Cardiac muscle cell (in vitro differentiated cells and primary cell): ENCODE results near the gene C2CD3. TPM values are rescaled to one million over a fixed set of nuclear protein-coding genes. Genes with fewer than 3 reads are reported as not detected.

Source experiments
- DNase-seq, 2 donors: peaks; one replicate each; pipeline versions ENCODE4 v3.0.0 to v3.0.0-alpha.2; 2010 to 2017; ENCODE audit warnings: low read depth in 1 of 2, low spot score in 1 of 2
- H3K27ac ChIP-seq: fragments of 200-600 bp; sonication (generic); 2 replicates; pipeline ENCODE4 v1.5.1; 2016
- H3K27me3 ChIP-seq: fragments of 200-600 bp; sonication (generic); 2 replicates; pipeline ENCODE4 v1.6.0; 2016; ENCODE audit warnings: control low read depth
- H3K36me3 ChIP-seq: fragments of 200-600 bp; sonication (generic); 2 replicates; pipeline ENCODE4 v1.5.1; 2016; ENCODE audit warnings: control low read depth
- H3K4me1 ChIP-seq: fragments of 200-600 bp; sonication (generic); 2 replicates; pipeline ENCODE4 v1.8.1; 2017; ENCODE audit warnings: low read depth, mild to moderate bottlenecking, mixed run types
- H3K4me3 ChIP-seq: fragments of 200-600 bp; sonication (generic); 2 replicates; pipeline ENCODE4 v1.5.1; 2016; ENCODE audit warnings: mild to moderate bottlenecking
- H3K9me3 ChIP-seq: fragments of 200-600 bp; sonication (generic); 2 replicates; pipeline ENCODE4 v1.5.1; 2017; ENCODE audit warnings: low read depth, mild to moderate bottlenecking, control low read depth
- CTCF ChIP-seq: IDR thresholded peaks from 2 replicates; pipeline ENCODE4 v1.5.1; 2012; ENCODE audit warnings: low read depth, mild to moderate bottlenecking, low read length
- polyA plus RNA-seq: library from polyadenylated mRNA; unstranded; fragments of >200 nt; fragmentation: Nextera tagmentation; extraction: Ambion mirVana; gene quantifications from 2 replicates; pipeline ENCODE4 v1.2.1, GENCODE V29; 2016
- total RNA-seq: library from RNA; depleted of rRNA; stranded (reverse); fragments of >200 nt; gene quantifications from 2 replicates; pipeline ENCODE4 v1.2.3, GENCODE V29; 2016

Gene C2CD3
- total and polyA plus RNA-seq, 2 experiments from 2014 or later = 10.2 to 13.3 TPM

GRCh38 chr11:74206746-74207145 lies 35.9 kb upstream of the C2CD3 start:
- no peaks in the 10 kb centered on the region for H3K27me3 ChIP-seq
- no peaks in the 10 kb centered on the region for H3K4me1 ChIP-seq
- H3K9me3 ChIP-seq = no peaks in the 10 kb centered on the region
- peaks cover 48% of the 10 kb centered on the region for H3K36me3 ChIP-seq
- H3K27ac ChIP-seq = no peak overlapping the region
- DNase-seq = no peak
- no peak for TF ChIP-seq CTCF
- no peak overlapping the region for H3K4me3 ChIP-seq

GRCh38 chr11:74205181-74205580 lies 34.4 kb upstream of the C2CD3 start:
- Histone ChIP-seq H3K27me3 (no peaks in the 10 kb centered on the region), H3K9me3 (no peaks in the 10 kb centered on the region), H3K36me3 (peaks cover 46% of the 10 kb centered on the region), H3K27ac (no peak overlapping the region), H3K4me1 (no peaks in the 10 kb centered on the region), H3K4me3 (no peak overlapping the region)
- no peak for TF ChIP-seq CTCF
- no peak for DNase-seq

DNA sequence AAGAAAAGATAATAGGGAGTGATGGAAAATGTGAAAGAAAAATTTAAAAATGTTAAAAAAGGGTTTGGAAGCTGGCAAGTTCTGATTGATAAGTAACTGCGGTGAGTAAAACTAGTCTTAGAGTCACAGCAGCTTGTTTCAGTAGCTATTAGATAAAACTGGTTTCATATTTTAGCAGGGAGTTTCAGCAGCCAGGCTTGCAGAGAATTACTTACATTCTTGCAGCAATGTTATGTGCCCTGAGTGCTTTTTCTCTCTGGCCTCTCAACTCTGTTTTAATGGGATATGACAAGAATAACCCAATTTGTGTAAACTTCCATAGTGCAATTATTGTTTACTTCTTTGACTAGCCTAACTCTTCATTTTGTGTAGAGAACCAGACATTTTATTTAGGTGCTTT lies 33.9 kb upstream of the C2CD3 start:
- DNase-seq = no peak
- Histone ChIP-seq H3K27me3 (no peaks in the 10 kb centered on the region), H3K27ac (no peak overlapping the region), H3K36me3 (peaks cover 42% of the 10 kb centered on the region), H3K9me3 (no peaks in the 10 kb centered on the region), H3K4me3 (no peak overlapping the region), H3K4me1 (no peaks in the 10 kb centered on the region)
- no peak for TF ChIP-seq CTCF

GRCh38 chr11:74203966-74204365 lies 33.2 kb upstream of the C2CD3 start:
- DNase-seq = no peak
- no peak overlapping the region for H3K4me3 ChIP-seq
- no peak overlapping the region for H3K27ac ChIP-seq
- TF ChIP-seq CTCF = no peak
- no peaks in the 10 kb centered on the region for H3K27me3 ChIP-seq
- no peaks in the 10 kb centered on the region for H3K4me1 ChIP-seq
- H3K36me3 ChIP-seq = peaks cover 34% of the 10 kb centered on the region
- H3K9me3 ChIP-seq = no peaks in the 10 kb centered on the region

- no peaks in the 10 kb centered on the region for H3K27me3 ChIP-seq
- H3K27ac ChIP-seq = no peak overlapping the region
- DNase-seq = no peak
- no peaks in the 10 kb centered on the region for H3K4me1 ChIP-seq
- no peaks in the 10 kb centered on the region for H3K36me3 ChIP-seq
- TF ChIP-seq CTCF = no peak
- no peaks in the 10 kb centered on the region for H3K9me3 ChIP-seq
- H3K4me3 ChIP-seq = no peak overlapping the region
Measured at GRCh38 chr11:74196781-74197486, 26.1 kb upstream of the C2CD3 start.
